ENCODE measurements around the gene PPP2R1A.

PPP2R1A gene

GRCh38 chr19:52189735-52190486, at the start of gene PPP2R1A:
PPP2R1A (plus strand) TSS chr19:52190052; CDS start chr19:52190097, 45 bp downstream.
- peak; percentile 100 for DNase-seq (ENCODE audit: low read depth)

GRCh38 chr19:52141203-52141602, 48.6 kb upstream of the PPP2R1A start:
- no peak for DNase-seq (ENCODE audit: low read depth)

GRCh38 chr19:52142001-52142595, 47.8 kb upstream of the PPP2R1A start:
- no peak for DNase-seq (ENCODE audit: low read depth)

- DNase-seq (ENCODE audit: low read depth): no peak
These were observed 41.6 kb upstream of the PPP2R1A start for GRCh38 chr19:52148256-52148655.

- DNase-seq (ENCODE audit: low read depth): no peak
These were observed 34.1 kb upstream of the PPP2R1A start for GRCh38 chr19:52155596-52156359.

- no peak for DNase-seq (ENCODE audit: low read depth)
These were observed 19.5 kb upstream of the PPP2R1A start for GRCh38 chr19:52170304-52170703.

- DNase-seq (ENCODE audit: low read depth): no peak
These were observed 19.0 kb upstream of the PPP2R1A start for GRCh38 chr19:52170863-52171320.

- DNase-seq (ENCODE audit: low read depth): peak; percentile 12
These were observed 18.3 kb upstream of the PPP2R1A start, which contains the start of gene ZNF836 for GRCh38 chr19:52171321-52172169. ZNF836 (minus strand) TSS chr19:52171621; CDS start chr19:52168072, 3,549 bp downstream.

GRCh38 chr19:52172347-52172746, 17.5 kb upstream of the PPP2R1A start:
- DNase-seq (ENCODE audit: low read depth): no peak

- DNase-seq (ENCODE audit: low read depth): no peak
These were observed 13.3 kb upstream of the PPP2R1A start for GRCh38 chr19:52176574-52176973.

GRCh38 chr19:52187407-52187806, 2.4 kb upstream of the PPP2R1A start:
- no peak for DNase-seq (ENCODE audit: low read depth)

- no peak for DNase-seq (ENCODE audit: low read depth)
These were observed 774 bp upstream of the PPP2R1A start for GRCh38 chr19:52188822-52189734.

GRCh38 chr19:52190487-52191293, 838 bp downstream of the PPP2R1A start:
- no peak for DNase-seq (ENCODE audit: low read depth)

- DNase-seq (ENCODE audit: low read depth): no peak
These were observed 1.5 kb downstream of the PPP2R1A start for GRCh38 chr19:52191389-52191788.

- DNase-seq (ENCODE audit: low read depth): no peak
These were observed 2.1 kb downstream of the PPP2R1A start for GRCh38 chr19:52191951-52192350.

GRCh38 chr19:52196256-52196967, 6.6 kb downstream of the PPP2R1A start:
- DNase-seq (ENCODE audit: low read depth): no peak

GRCh38 chr19:52197964-52198363, 8.1 kb downstream of the PPP2R1A start:
- no peak for DNase-seq (ENCODE audit: low read depth)

GRCh38 chr19:52198678-52199077, 8.8 kb downstream of the PPP2R1A start:
- DNase-seq (ENCODE audit: low read depth): no peak

- no peak for DNase-seq (ENCODE audit: low read depth)
These were observed 10.2 kb downstream of the PPP2R1A start for GRCh38 chr19:52200044-52200443.
